Vagina (tissue), 2 donors: ENCODE results near the gene RGS6. TPM values are rescaled to one million over a fixed set of nuclear protein-coding genes. Genes with fewer than 3 reads are reported as not detected.

ENCODE experiments used
- DNase-seq, 2 donors: peaks; one replicate each; pipeline ENCODE4 v3.0.0-alpha.2; 2017; ENCODE audit errors: extremely low spot score in 2 of 2
- H3K27ac ChIP-seq: fragments of 200-600 bp; sonication (generic); one replicate; pipeline ENCODE4 v1.5.1; 2019
- H3K27me3 ChIP-seq: fragments of 200-600 bp; sonication (generic); one replicate; pipeline ENCODE4 v1.5.1; 2019
- H3K36me3 ChIP-seq, 2 donors: fragments of 200-600 bp; sonication (generic); one replicate each; pipeline ENCODE4 v1.5.1; 2017 to 2019
- H3K4me1 ChIP-seq: fragments of 200-600 bp; sonication (generic); one replicate; pipeline ENCODE4 v1.5.1; 2019
- H3K4me3 ChIP-seq, 2 donors: fragments of 200-600 bp; sonication (generic); 1 replicate in 1 of 2; 2 replicates in 1 of 2; pipeline ENCODE4 v1.5.1; 2016 to 2019
- H3K9me3 ChIP-seq: fragments of 200-600 bp; sonication (generic); one replicate; pipeline ENCODE4 v1.5.1; 2019
- POLR2A ChIP-seq, 2 donors: fragments of 450-650 bp; IDR thresholded peaks; one replicate each; pipeline ENCODE4 v1.6.1; 2017; ENCODE audit warnings: antibody characterized with exemption in 2 of 2, mild to moderate bottlenecking in 2 of 2, moderate library complexity in 2 of 2
- POLR2AphosphoS5 ChIP-seq, 2 donors: sonication (generic); formaldehyde crosslinking; IDR thresholded peaks; one replicate each; pipeline ENCODE4 v1.9.0; 2017; ENCODE audit warnings: antibody characterized with exemption in 2 of 2, mild to moderate bottlenecking in 2 of 2, low read depth in 1 of 2; ENCODE audit not compliant: insufficient read depth in 1 of 2
- intact Hi-C: fragments of 100-400 bp; cut with DNase I; formaldehyde crosslinking; loops from one replicate; pipeline ENCODE4 v1.15.1; 2023
- total RNA-seq: library from RNA; depleted of rRNA; stranded (reverse); fragments of >200 nt; gene quantifications from one replicate; pipeline ENCODE4 v1.2.3, GENCODE V29; 2016
- TF ChIP-seq, protein P1 (sequence below), 3 experiments: fragments of 450-650 bp in 2 of 3; fragments of 200-600 bp in 1 of 3; sonication (generic) in 1 of 3; IDR thresholded peaks; one replicate each; pipeline ENCODE4 v1.5.1; 2017 to 2019; ENCODE audit warnings: antibody characterized with exemption in 3 of 3, mild to moderate bottlenecking in 2 of 3, moderate library complexity in 2 of 3

RGS6 gene
- total RNA-seq, 1 donor from 2014 or later = 2.0 TPM

DNA sequence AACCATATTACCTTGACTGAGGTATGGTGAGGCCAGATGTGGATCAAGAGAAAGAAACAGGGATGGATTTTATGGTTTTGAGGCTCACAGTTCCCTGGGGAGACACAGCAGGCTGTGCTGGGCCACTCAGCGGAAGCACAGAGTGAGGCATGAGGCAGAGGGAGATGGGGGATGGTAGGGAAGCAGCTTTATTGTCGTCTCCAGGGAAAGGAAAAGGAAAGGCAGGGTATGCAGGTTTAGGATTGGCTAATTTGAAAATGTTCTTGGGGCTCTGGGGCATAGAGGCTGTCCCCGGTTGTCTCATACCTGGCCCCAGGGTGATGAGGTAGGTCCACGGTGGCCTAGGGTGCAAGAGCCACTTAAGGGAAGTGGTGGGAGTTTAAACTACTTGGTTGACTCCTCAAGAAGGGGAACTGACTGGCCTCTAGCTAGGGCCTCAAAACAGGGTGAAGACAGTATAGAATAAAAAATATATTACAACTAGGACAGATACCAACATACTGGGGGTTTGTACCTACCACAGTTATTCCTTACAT, 322.8 kb downstream of the RGS6 start:
- no peak for DNase-seq
- Histone ChIP-seq H3K36me3 (no peaks in the 10 kb centered on the region), H3K27ac (no peak overlapping the region), H3K27me3 (no peaks in the 10 kb centered on the region), H3K4me3 (no peak overlapping the region), H3K4me1 (no peaks in the 10 kb centered on the region), H3K9me3 (no peaks in the 10 kb centered on the region)
- TF ChIP-seq POLR2A (IDR thresholded peaks at IDR 0.05) (no peak), POLR2AphosphoS5 (IDR thresholded peaks at IDR 0.05; ENCODE audit: insufficient read depth in 1 of 2, low read depth in 1 of 2) (no peak)
- TF ChIP-seq, protein P1, sequence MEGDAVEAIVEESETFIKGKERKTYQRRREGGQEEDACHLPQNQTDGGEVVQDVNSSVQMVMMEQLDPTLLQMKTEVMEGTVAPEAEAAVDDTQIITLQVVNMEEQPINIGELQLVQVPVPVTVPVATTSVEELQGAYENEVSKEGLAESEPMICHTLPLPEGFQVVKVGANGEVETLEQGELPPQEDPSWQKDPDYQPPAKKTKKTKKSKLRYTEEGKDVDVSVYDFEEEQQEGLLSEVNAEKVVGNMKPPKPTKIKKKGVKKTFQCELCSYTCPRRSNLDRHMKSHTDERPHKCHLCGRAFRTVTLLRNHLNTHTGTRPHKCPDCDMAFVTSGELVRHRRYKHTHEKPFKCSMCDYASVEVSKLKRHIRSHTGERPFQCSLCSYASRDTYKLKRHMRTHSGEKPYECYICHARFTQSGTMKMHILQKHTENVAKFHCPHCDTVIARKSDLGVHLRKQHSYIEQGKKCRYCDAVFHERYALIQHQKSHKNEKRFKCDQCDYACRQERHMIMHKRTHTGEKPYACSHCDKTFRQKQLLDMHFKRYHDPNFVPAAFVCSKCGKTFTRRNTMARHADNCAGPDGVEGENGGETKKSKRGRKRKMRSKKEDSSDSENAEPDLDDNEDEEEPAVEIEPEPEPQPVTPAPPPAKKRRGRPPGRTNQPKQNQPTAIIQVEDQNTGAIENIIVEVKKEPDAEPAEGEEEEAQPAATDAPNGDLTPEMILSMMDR (IDR thresholded peaks at IDR 0.05) = no peak
- intact Hi-C loops = no loop called here

DNA sequence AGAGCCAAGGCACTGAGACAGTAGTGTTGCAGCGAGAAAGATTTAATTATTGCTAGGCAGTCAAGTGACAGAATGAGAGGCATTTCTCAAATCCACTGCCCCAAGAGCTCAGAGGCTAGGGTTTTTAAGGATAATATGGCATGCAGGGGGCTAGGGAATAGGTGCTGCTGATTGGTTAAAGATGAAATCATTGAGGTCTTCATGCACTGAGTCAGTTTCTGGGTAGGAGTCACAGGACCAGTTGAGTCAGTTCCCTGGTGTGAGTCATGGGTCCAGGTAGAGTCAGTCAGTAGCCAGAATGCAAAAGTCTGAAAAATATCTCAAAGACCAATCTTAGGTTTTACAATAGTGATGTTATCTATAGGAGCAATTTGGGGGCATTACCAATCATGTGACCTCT, 323.8 kb downstream of the RGS6 start:
- Histone ChIP-seq H3K36me3 (no peaks in the 10 kb centered on the region), H3K4me1 (no peaks in the 10 kb centered on the region), H3K27ac (no peak overlapping the region), H3K9me3 (no peaks in the 10 kb centered on the region), H3K4me3 (no peak overlapping the region), H3K27me3 (no peaks in the 10 kb centered on the region)
- no peak for TF ChIP-seq POLR2AphosphoS5 (IDR thresholded peaks at IDR 0.05; ENCODE audit: insufficient read depth in 1 of 2, low read depth in 1 of 2)
- TF ChIP-seq, protein P1 (IDR thresholded peaks at IDR 0.05) = no peak
- TF ChIP-seq POLR2A (IDR thresholded peaks at IDR 0.05) = no peak
- intact Hi-C loops = no loop called here
- no peak for DNase-seq

DNA sequence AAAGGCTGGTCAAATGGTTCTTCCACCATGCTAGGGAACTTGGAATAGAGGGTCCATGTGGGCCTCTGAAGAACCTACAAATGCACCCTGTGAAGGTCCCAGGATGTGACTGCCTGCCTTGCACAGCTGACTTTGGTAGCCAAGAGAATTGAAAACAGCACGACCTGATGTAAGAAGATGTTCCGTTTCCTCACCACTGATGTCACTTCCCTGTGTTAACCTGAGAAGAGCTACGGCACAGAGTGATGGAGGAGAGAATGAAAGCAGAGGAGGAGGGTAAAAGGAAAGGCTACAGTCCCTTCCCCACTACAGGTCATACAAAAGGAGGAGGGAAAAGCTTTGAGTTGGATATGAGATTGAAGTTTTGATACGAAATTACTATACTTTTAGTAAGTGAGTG, 328.8 kb downstream of the RGS6 start:
- Histone ChIP-seq H3K27ac (no peak overlapping the region), H3K4me1 (no peaks in the 10 kb centered on the region), H3K27me3 (no peaks in the 10 kb centered on the region), H3K36me3 (no peaks in the 10 kb centered on the region), H3K9me3 (no peaks in the 10 kb centered on the region), H3K4me3 (no peak overlapping the region)
- intact Hi-C loops = no loop called here
- DNase-seq = no peak
- TF ChIP-seq POLR2AphosphoS5 (IDR thresholded peaks at IDR 0.05; ENCODE audit: insufficient read depth in 1 of 2, low read depth in 1 of 2) = no peak
- TF ChIP-seq, protein P1 (IDR thresholded peaks at IDR 0.05) = no peak
- TF ChIP-seq POLR2A (IDR thresholded peaks at IDR 0.05) = no peak

DNA sequence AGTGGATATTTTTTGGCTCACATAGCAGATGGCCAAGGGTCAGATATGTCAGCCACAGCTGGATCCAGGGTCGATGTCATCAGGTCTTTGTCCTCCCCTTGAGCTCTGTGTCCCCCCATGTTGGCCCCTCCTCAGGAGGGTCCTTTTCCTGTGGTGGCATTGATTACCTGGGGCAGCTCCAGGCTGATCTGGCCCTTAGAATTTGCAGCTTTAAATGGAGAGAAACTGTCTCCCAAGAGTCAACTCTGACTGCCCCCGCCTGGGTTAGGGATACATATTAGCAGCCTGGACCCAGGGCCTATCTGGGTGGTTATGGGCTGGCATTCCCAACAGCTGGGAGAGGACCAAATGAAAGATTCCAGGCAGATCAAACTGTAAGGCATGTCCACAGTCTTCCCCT, 330.5 kb downstream of the RGS6 start:
- Histone ChIP-seq H3K36me3 (no peaks in the 10 kb centered on the region), H3K4me1 (no peaks in the 10 kb centered on the region), H3K27me3 (no peaks in the 10 kb centered on the region), H3K9me3 (no peaks in the 10 kb centered on the region), H3K27ac (no peak overlapping the region), H3K4me3 (no peak overlapping the region)
- TF ChIP-seq POLR2AphosphoS5 (IDR thresholded peaks at IDR 0.05; ENCODE audit: insufficient read depth in 1 of 2, low read depth in 1 of 2) (no peak), POLR2A (IDR thresholded peaks at IDR 0.05) (no peak)
- TF ChIP-seq, protein P1 (IDR thresholded peaks at IDR 0.05) = no peak
- DNase-seq = no peak
- intact Hi-C loops = no loop called here

DNA sequence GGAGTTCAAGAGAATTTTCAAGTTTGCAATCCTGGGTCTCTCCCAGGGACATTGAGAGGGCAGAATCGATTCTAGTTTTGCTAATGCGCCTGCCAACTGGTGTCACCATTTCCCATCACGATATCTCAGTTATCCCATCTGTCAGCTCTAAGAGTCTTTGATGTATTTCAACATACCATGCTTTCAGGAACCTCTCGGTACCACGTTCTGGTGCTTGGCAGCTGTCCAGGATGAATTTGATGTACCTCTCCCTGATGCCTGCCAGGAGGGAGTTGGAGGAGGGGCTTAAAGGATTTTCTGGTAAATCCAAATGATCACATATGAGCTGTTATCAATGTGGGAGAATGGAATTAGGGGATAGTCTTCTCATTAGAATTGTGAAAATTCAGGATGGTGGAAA, 332.5 kb downstream of the RGS6 start:
- Histone ChIP-seq H3K27me3 (no peaks in the 10 kb centered on the region), H3K27ac (no peak overlapping the region), H3K9me3 (no peaks in the 10 kb centered on the region), H3K36me3 (no peaks in the 10 kb centered on the region), H3K4me1 (no peaks in the 10 kb centered on the region), H3K4me3 (no peak overlapping the region)
- no peak for DNase-seq
- TF ChIP-seq POLR2A (IDR thresholded peaks at IDR 0.05) (no peak), POLR2AphosphoS5 (IDR thresholded peaks at IDR 0.05; ENCODE audit: insufficient read depth in 1 of 2, low read depth in 1 of 2) (no peak)
- TF ChIP-seq, protein P1 (IDR thresholded peaks at IDR 0.05) = no peak
- intact Hi-C loops = no loop called here
